Fibroblast of lung (primary cell): ENCODE measurements around the gene WDFY2. TPM values are rescaled to one million over a fixed set of nuclear protein-coding genes. Genes with fewer than 3 reads are reported as not detected.

ENCODE experiments used
- DNase-seq, 2 donors: peaks; one replicate each; pipeline versions ENCODE4 v3.0.0 to v3.0.0-alpha.2; 2010; ENCODE audit warnings: low read depth in 2 of 2
- H2AFZ ChIP-seq: 2 replicates; pipeline ENCODE4 v1.5.1; 2012; ENCODE audit warnings: low read length, control low read depth, inconsistent platforms
- H3K27ac ChIP-seq: 2 replicates; pipeline ENCODE4 v1.5.1; 2011; ENCODE audit warnings: low read length, control low read depth; ENCODE audit not compliant: insufficient read depth
- H3K27me3 ChIP-seq: 2 replicates; pipeline ENCODE4 v1.5.1; 2011; ENCODE audit warnings: mild to moderate bottlenecking, low read length; ENCODE audit not compliant: control insufficient read depth, insufficient read depth
- H3K36me3 ChIP-seq: 2 replicates; pipeline ENCODE4 v1.5.1; 2011; ENCODE audit warnings: low read length; ENCODE audit not compliant: control insufficient read depth, insufficient read depth
- H3K4me1 ChIP-seq: 2 replicates; pipeline ENCODE4 v1.5.1; 2011; ENCODE audit warnings: low read length; ENCODE audit not compliant: control insufficient read depth, insufficient read depth; ENCODE audit errors: extremely low read depth
- H3K4me2 ChIP-seq: 2 replicates; pipeline ENCODE4 v1.5.1; 2011; ENCODE audit warnings: low read length, control low read depth; ENCODE audit not compliant: insufficient read depth; ENCODE audit errors: extremely low read depth
- H3K4me3 ChIP-seq, 4 experiments: fragments of 200-600 bp in 1 of 4; sonication (generic) in 1 of 4; replicated peaks in 1 of 4; 2 replicates each; pipeline ENCODE4 v1.5.1; 2011 to 2016; ENCODE audit warnings: low read length in 4 of 4, low read depth in 3 of 4, mild to moderate bottlenecking in 3 of 4, control low read depth in 2 of 4, inconsistent platforms in 1 of 4, mixed read lengths in 1 of 4; ENCODE audit not compliant: insufficient read depth in 1 of 4; ENCODE audit errors: control extremely low read depth in 1 of 4
- H3K79me2 ChIP-seq: 2 replicates; pipeline ENCODE4 v1.5.1; 2012; ENCODE audit warnings: mild to moderate bottlenecking, low read length, inconsistent platforms; ENCODE audit not compliant: control insufficient read depth, insufficient read depth
- H3K9ac ChIP-seq: 2 replicates; pipeline ENCODE4 v1.5.1; 2011; ENCODE audit warnings: mild to moderate bottlenecking, low read length, control low read depth; ENCODE audit not compliant: insufficient read depth
- H3K9me3 ChIP-seq: 2 replicates; pipeline ENCODE4 v1.5.1; 2012; ENCODE audit warnings: low read depth, low read length; ENCODE audit not compliant: control insufficient read depth, insufficient read depth
- H4K20me1 ChIP-seq: 2 replicates; pipeline ENCODE4 v1.5.1; 2011; ENCODE audit warnings: low read length; ENCODE audit not compliant: control insufficient read depth, insufficient read depth; ENCODE audit errors: extremely low read depth
- EZH2 ChIP-seq: IDR thresholded peaks from 2 replicates; pipeline ENCODE4 v1.5.1; 2012; ENCODE audit warnings: low read length, control low read depth, mild to moderate bottlenecking; ENCODE audit errors: missing control alignments
- polyA plus RNA-seq, 2 donors: library from polyadenylated mRNA; depleted of rRNA in 1 of 2; stranded (reverse) in 1 of 2; unstranded in 1 of 2; fragments of >200 nt; gene quantifications; 2 replicates each; pipeline ENCODE4 v1.2.1, GENCODE V29; 2011 to 2012; ENCODE audit warnings: missing spikeins in 1 of 2
- total RNA-seq: library from RNA; depleted of rRNA; stranded (reverse); fragments of >200 nt; gene quantifications from 2 replicates; pipeline ENCODE4 v1.2.1, GENCODE V29; 2014
- TF ChIP-seq, protein P1 (sequence below), 2 donors: IDR thresholded peaks in 1 of 2; conservative IDR thresholded peaks in 1 of 2; 1 replicate in 1 of 2; 2 replicates in 1 of 2; pipeline ENCODE4 v1.5.1; 2011 to 2012; ENCODE audit warnings: low read length in 2 of 2, control low read depth in 1 of 2, inconsistent platforms in 1 of 2, low read depth in 1 of 2, mild to moderate bottlenecking in 1 of 2

WDFY2 gene
- total and polyA plus RNA-seq, 2 donors (not counting 1 experiment from before 2014, with no cell fraction given) = 4.9 to 9.2 TPM

DNA sequence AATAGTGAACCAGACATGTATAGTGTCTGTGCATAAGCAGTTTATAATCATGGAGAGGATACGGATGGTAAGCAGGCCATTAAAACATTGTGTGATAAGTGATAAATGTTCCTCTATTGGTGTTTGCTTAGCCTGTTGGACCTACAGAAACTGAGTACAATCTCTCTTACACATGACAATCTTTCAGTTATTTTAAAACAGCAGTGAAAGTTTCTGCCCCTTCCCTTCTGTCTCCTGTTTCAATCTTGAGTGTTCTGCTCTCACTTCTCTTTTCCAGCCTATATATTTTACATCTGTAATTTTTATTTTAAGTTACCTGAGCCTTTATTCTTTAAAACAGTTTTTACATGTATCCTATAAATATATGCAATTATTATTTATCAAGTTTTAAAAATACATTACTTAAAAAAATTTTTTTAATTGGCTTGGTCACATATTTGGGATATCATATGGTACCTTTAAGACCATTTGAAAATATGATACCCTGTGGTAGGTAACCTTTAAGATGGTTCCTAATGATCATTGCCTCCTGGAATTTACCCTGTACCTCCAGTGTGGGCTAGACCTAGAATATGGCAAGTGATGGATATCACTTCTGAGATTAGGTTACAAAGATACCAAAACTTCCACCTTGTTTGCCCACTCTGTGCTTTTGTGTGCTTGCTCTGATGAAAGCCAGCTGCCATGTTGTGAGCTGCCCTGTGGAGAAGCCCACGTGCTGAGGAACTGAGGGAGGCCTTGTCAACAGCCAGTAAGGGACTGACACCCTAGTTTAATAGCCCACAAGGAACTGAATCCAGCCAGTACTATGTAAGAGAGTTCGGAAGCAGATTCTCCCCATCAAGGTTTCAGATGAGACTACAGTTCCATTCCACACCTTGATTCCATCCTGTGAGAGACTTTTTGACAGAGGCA lies 120.4 kb downstream of the WDFY2 start:
- no peak overlapping the region for H3K9ac ChIP-seq
- H3K27me3 ChIP-seq = no peaks in the 10 kb centered on the region
- H3K79me2 ChIP-seq = no peaks in the 10 kb centered on the region
- no peak overlapping the region for H3K4me3 ChIP-seq
- no peak overlapping the region for H2AFZ ChIP-seq
- H4K20me1 ChIP-seq = no peaks in the 10 kb centered on the region
- H3K36me3 ChIP-seq = no peaks in the 10 kb centered on the region
- no peak for DNase-seq
- H3K27ac ChIP-seq = no peak overlapping the region
- H3K4me2 ChIP-seq = no peak overlapping the region
- no peak for TF ChIP-seq EZH2
- TF ChIP-seq, protein P1, sequence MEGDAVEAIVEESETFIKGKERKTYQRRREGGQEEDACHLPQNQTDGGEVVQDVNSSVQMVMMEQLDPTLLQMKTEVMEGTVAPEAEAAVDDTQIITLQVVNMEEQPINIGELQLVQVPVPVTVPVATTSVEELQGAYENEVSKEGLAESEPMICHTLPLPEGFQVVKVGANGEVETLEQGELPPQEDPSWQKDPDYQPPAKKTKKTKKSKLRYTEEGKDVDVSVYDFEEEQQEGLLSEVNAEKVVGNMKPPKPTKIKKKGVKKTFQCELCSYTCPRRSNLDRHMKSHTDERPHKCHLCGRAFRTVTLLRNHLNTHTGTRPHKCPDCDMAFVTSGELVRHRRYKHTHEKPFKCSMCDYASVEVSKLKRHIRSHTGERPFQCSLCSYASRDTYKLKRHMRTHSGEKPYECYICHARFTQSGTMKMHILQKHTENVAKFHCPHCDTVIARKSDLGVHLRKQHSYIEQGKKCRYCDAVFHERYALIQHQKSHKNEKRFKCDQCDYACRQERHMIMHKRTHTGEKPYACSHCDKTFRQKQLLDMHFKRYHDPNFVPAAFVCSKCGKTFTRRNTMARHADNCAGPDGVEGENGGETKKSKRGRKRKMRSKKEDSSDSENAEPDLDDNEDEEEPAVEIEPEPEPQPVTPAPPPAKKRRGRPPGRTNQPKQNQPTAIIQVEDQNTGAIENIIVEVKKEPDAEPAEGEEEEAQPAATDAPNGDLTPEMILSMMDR (conservative IDR thresholded peaks at IDR 0.05 in 1 of 2, IDR thresholded peaks at IDR 0.05 in 1 of 2; ENCODE audit: low read depth in 1 of 2, low read length in 2 of 2) = no peak
- no peaks in the 10 kb centered on the region for H3K9me3 ChIP-seq
- H3K4me1 ChIP-seq = no peaks in the 10 kb centered on the region

DNA sequence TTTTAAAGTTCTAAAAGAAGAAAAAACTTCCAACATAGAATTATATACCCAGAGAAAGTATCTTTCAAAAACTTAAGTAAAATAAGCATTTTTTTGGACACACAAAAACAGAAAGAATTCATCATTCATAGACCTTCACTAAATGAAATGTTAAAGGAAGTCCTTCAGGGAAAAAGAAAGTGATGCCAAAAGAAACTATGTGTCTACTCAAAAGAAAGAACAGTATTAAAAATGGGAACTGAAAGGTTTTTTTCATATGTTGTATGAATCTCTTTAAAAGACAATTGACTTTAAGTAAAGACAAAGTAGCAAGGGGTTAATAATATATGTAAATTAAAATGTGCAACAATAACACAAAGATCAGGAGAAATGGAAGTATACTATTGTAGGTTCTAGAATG lies 123.2 kb downstream of the WDFY2 start:
- H3K4me1 ChIP-seq = no peaks in the 10 kb centered on the region
- H3K27me3 ChIP-seq = no peaks in the 10 kb centered on the region
- H3K9ac ChIP-seq = no peak overlapping the region
- H3K9me3 ChIP-seq = no peaks in the 10 kb centered on the region
- H3K4me3 ChIP-seq = no peak overlapping the region
- no peak for DNase-seq
- no peaks in the 10 kb centered on the region for H3K79me2 ChIP-seq
- H2AFZ ChIP-seq = no peak overlapping the region
- H4K20me1 ChIP-seq = no peaks in the 10 kb centered on the region
- no peak for TF ChIP-seq EZH2
- TF ChIP-seq, protein P1 (conservative IDR thresholded peaks at IDR 0.05 in 1 of 2, IDR thresholded peaks at IDR 0.05 in 1 of 2; ENCODE audit: low read depth in 1 of 2, low read length in 2 of 2) = no peak
- no peak overlapping the region for H3K27ac ChIP-seq
- H3K36me3 ChIP-seq = no peaks in the 10 kb centered on the region
- no peak overlapping the region for H3K4me2 ChIP-seq

DNA sequence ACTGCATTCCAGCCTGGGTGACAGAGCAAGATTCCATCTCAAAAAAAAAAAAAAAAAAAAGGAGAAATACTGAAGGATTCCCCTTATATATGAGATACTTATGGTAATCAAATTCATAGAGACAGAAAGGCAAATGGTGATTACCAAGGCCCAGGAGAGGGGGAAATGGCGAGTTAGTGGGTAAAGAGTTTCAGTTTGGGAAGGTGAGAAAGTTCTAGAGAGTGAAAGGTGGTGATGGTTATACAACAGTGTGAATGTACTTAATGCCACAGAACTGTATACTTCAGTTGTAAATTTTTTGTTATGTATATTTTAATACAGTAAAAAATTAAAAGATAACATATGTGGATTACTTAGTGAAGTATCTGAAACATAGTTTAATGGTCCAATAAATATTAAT lies 129.5 kb downstream of the WDFY2 start:
- Histone ChIP-seq H3K9me3 (no peaks in the 10 kb centered on the region), H3K9ac (no peak overlapping the region), H3K79me2 (no peaks in the 10 kb centered on the region), H2AFZ (no peak overlapping the region), H3K27ac (no peak overlapping the region), H3K27me3 (no peaks in the 10 kb centered on the region), H3K4me2 (no peak overlapping the region), H3K4me3 (no peak overlapping the region), H4K20me1 (no peaks in the 10 kb centered on the region), H3K4me1 (peaks cover 2% of the 10 kb centered on the region), H3K36me3 (no peaks in the 10 kb centered on the region)
- TF ChIP-seq, protein P1 (conservative IDR thresholded peaks at IDR 0.05 in 1 of 2, IDR thresholded peaks at IDR 0.05 in 1 of 2; ENCODE audit: low read depth in 1 of 2, low read length in 2 of 2) = no peak
- TF ChIP-seq EZH2 = no peak
- no peak for DNase-seq
